Stomach smooth muscle (tissue), 2 donors: ENCODE measurements around the gene ATP8B1.
"Not testable (repeated sequence)": the region's sequence is repeated elsewhere in the genome, so short reads cannot be mapped to it uniquely, and the experiment has no call there.

Source experiments
- H3K27ac ChIP-seq: one replicate; pipeline ENCODE4 v1.7.0; 2013; ENCODE audit warnings: mild to moderate bottlenecking, low read length, inconsistent platforms
- H3K27me3 ChIP-seq, 2 donors: one replicate each; pipeline ENCODE4 v1.7.0; 2013; ENCODE audit warnings: low read length in 2 of 2; ENCODE audit not compliant: insufficient read depth in 2 of 2, control insufficient read depth in 1 of 2
- H3K36me3 ChIP-seq, 2 donors: one replicate each; pipeline ENCODE4 v1.7.0; 2013; ENCODE audit warnings: low read length in 2 of 2; ENCODE audit not compliant: control insufficient read depth in 2 of 2, insufficient read depth in 2 of 2
- H3K4me1 ChIP-seq: one replicate; pipeline ENCODE4 v1.7.0; 2013; ENCODE audit warnings: low read length; ENCODE audit not compliant: control insufficient read depth, insufficient read depth
- H3K4me3 ChIP-seq, 2 donors: one replicate each; pipeline ENCODE4 v1.7.0; 2013; ENCODE audit warnings: low read length in 2 of 2
- H3K9ac ChIP-seq, 2 donors: one replicate each; pipeline ENCODE4 v1.7.0; 2013; ENCODE audit warnings: low read length in 2 of 2, mild to moderate bottlenecking in 1 of 2
- H3K9me3 ChIP-seq, 2 donors: one replicate each; pipeline ENCODE4 v1.7.0; 2013; ENCODE audit warnings: low read length in 2 of 2; ENCODE audit not compliant: control insufficient read depth in 2 of 2
- donor health status: healthy.
- donor health status: Pancreatic carcinoma.

Gene ATP8B1

DNA sequence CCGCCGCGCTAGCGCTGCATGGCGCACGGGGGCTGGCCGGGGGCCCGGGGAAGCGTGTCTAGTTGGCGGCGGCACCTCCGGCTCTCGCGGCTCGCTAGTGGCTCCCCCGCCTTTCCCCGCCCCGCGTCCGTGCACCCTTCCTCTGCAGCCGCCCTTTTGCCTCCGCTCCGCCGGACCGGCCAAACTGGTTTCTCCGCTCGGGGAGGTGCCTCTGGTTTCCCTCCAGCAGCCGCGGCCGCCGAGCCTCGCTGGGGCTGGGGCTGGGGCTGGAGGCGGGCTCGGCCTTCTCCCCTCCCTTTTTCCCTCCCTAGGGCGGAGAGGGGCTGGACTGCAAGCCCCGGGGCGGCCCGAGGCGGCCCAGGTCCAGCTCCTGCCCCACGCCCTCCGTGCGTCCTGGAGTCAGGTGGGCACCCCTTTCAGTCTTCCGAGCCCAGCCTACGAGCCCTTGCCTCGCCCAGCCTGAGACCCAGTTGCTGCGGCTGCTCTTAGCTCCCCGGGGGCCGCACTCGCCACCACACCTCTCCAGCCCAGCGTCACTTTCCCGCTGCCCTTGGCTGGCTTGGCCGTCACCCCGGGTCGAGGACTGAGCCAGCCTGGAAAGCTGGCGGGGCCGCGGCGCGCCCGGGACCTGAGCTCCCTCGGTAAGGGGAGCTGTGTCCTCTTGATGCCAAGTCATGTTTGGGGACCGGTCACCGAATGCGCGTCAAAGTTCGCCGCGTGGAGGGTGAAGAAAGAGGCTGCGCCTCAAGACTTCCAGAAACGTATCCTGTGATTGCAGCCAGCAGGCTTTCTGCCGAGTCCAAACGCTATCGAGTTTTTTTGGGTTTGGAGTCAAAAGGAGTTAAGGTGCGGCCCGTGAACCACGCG lies at the start of gene ATP8B1:
ATP8B1 (minus strand) TSS at position 213 of the 867 bp plus-strand sequence. CDS start 71,508 bp downstream, outside the sequence.
- Histone ChIP-seq H3K9ac (peak within 1 kb of the TSS; percentile 76 to 84), H3K27ac (peak within 1 kb of the TSS; percentile 46), H3K4me3 (peak within 1 kb of the TSS; percentile 88 to 91), H3K4me1 (peaks cover 33% of the 10 kb centered on the region), H3K27me3 (no peaks in the 10 kb centered on the region), H3K36me3 (no peaks in the 10 kb centered on the region), H3K9me3 (no peaks in the 10 kb centered on the region)

DNA sequence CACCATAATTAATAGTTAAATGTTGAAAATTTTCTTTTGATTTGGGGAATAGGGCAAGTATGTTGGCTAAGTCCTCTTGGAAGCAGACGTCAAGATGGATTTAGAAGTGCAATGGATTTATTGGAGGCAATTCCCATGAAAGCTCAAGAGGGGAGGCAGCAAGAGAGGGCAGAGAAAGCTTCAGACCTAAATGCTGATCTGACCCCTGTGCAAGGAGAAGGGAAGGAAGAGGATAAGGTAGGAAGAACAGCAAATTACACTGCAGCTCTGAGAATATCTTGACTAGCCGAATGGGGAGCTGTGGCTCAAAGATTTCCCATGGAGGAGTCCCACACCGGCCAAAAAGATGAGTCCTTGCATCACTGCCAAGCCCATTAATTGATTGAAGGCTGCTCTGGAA lies 46.9 kb upstream of the ATP8B1 start:
- Histone ChIP-seq H3K27ac (no peak overlapping the region), H3K4me3 (no peak overlapping the region), H3K9ac (no peak overlapping the region), H3K9me3 (no peaks in the 10 kb centered on the region), H3K4me1 (no peaks in the 10 kb centered on the region), H3K27me3 (no peaks in the 10 kb centered on the region), H3K36me3 (no peaks in the 10 kb centered on the region)

DNA sequence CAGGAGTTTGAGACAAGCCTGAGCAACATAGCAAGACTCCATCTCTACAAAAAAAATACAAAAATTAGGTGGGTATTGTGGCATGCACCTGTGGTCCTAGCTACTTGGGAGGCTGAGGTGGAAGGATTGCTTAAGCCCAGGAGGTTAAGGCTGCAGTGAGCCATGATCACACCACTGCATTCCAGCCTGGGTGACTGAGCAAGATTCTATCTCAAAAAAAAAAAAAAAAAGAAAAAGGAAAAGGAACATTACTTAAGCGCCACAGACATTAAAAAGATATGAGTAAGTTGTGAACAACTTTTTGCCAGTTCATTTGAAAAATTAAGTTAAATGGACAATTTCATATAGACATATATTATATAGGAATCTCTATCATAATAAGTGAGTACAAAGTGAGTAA lies 45.3 kb upstream of the ATP8B1 start:
- not testable (repeated sequence) for H3K9me3 ChIP-seq, H3K27me3 ChIP-seq, H3K4me1 ChIP-seq, H3K9ac ChIP-seq, H3K36me3 ChIP-seq, H3K27ac ChIP-seq, H3K4me3 ChIP-seq

DNA sequence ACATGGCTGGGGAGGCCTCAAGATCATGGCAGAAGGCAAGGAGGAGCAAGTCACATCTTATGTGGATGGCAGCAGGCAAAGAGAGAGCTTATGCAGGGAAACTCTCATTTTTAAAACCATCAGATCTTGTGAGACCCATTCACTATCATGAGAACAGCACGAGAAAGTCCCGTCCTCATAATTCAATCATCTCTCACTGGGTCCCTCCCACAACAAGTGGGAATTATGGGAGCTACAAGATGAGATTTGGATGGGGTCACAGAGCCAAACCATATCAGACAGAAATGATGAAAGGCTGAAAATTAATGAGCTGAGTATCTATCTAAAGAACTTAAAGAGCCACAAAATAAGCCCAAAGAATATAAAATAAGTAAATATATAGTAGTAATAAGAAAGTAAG lies 44.3 kb upstream of the ATP8B1 start:
- not testable (repeated sequence) for H3K9me3 ChIP-seq, H3K4me1 ChIP-seq, H3K27ac ChIP-seq, H3K27me3 ChIP-seq, H3K36me3 ChIP-seq, H3K9ac ChIP-seq, H3K4me3 ChIP-seq

DNA sequence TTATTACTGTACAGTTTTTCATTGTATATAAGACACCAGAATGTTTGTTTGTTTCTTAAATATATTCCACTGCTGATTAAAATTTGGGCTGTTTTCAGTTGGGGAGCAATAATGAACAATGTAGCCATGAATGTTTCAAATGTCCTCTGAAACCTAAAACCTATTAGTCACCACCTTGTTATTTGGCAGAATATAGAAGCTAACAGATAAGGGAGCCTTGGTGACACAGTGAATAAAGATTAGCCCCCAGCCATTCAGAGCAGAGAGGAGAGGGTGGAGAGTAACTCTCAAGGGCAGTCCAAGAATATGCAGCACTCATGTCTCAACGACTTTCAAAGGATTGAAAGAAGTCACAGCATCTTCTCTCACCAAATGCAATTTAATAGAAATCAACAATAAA lies 43.1 kb upstream of the ATP8B1 start:
- H3K27ac ChIP-seq = no peak overlapping the region
- H3K9me3 ChIP-seq = no peaks in the 10 kb centered on the region
- H3K27me3 ChIP-seq = no peaks in the 10 kb centered on the region
- no peaks in the 10 kb centered on the region for H3K36me3 ChIP-seq
- no peak overlapping the region for H3K4me3 ChIP-seq
- H3K9ac ChIP-seq = no peak overlapping the region
- no peaks in the 10 kb centered on the region for H3K4me1 ChIP-seq

DNA sequence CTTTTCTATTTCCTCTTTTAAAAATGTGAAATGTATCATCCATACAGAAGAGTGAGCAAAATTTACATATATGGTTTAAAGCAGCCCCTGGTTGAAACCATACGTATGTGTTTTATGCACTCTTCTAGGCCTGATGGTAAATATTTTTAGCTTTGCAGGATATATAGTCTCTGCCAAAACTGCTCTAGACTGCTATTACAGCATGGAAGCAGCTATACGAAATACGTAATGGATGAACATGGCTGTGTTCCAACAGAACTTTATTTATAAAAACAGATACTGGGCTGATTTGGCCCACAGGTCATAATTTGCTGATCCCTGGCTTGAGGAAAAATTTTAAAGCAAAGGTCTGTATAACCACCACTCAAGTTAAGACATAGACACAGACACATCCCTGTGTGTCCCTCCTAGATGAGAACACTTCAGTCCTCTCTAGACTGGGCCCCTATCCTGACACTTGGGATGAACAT lies 42.5 kb upstream of the ATP8B1 start:
- H3K27me3 ChIP-seq = no peaks in the 10 kb centered on the region
- H3K36me3 ChIP-seq = no peaks in the 10 kb centered on the region
- no peaks in the 10 kb centered on the region for H3K9me3 ChIP-seq
- H3K4me3 ChIP-seq = no peak overlapping the region
- no peaks in the 10 kb centered on the region for H3K4me1 ChIP-seq
- H3K9ac ChIP-seq = no peak overlapping the region
- H3K27ac ChIP-seq = no peak overlapping the region

DNA sequence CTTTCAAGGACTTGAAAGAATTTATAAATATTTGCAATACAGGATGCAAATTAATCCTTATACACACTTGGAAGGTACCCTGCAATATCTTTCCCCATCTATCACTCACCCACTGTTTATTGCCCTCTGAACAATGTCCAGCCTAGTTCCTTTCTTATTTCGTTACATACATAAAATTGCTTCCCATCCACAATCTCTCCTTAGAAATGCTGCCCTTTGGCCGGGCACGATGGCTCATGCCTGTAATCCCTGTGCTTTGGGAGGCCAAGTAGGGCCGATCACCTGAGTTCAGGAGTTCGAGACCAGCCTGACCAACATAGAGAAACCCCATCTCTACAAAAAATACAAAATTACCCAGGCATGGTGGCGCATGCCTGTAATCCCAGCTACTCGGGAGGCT lies 41.2 kb upstream of the ATP8B1 start:
- no peak overlapping the region for H3K4me3 ChIP-seq
- H3K27ac ChIP-seq = no peak overlapping the region
- H3K9me3 ChIP-seq = no peaks in the 10 kb centered on the region
- H3K4me1 ChIP-seq = no peaks in the 10 kb centered on the region
- H3K27me3 ChIP-seq = no peaks in the 10 kb centered on the region
- no peak overlapping the region for H3K9ac ChIP-seq
- H3K36me3 ChIP-seq = no peaks in the 10 kb centered on the region

DNA sequence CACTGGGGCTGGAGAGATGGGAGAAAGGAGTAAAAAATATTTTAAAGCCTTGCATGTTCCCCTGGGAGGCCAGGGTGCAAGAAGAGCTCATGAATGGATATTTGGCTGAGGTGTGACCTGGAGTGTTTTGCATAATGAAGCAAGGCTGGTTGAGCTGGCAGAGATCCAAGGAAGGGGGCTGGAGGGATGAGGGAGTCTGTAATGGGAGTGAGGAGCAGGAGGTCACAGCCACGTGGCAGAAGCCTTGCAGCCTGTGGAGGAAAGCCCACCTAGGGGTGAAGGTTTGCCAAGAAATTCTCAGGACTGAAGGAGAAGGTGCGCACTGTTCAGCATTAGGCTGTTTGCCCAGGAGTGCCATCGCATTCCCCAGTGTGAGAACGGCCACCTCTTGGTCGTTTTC lies 40.3 kb upstream of the ATP8B1 start:
- Histone ChIP-seq H3K27ac (no peak overlapping the region), H3K4me3 (no peak overlapping the region), H3K9me3 (no peaks in the 10 kb centered on the region), H3K9ac (no peak overlapping the region), H3K36me3 (no peaks in the 10 kb centered on the region), H3K27me3 (no peaks in the 10 kb centered on the region), H3K4me1 (no peaks in the 10 kb centered on the region)

DNA sequence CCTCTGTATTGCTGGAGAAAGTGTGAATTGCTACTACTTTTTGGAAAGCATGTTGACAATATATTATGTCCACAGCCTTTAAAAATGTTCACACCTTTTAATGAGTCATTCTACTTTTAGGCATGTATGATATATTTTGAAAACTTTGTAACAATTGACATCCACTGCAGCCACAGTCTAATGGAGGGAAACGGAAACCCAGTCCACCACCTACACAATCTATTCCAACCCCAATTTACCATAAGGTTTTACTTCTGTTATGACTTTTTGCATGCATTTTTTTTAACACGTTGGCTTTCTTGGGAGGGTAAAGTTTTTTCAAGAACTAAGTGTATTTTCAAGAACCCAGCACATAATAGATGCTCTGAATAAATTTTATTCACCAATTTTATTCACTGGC lies 38.5 kb upstream of the ATP8B1 start:
- no peaks in the 10 kb centered on the region for H3K9me3 ChIP-seq
- no peak overlapping the region for H3K27ac ChIP-seq
- no peaks in the 10 kb centered on the region for H3K27me3 ChIP-seq
- no peaks in the 10 kb centered on the region for H3K36me3 ChIP-seq
- H3K4me3 ChIP-seq = no peak overlapping the region
- H3K9ac ChIP-seq = no peak overlapping the region
- H3K4me1 ChIP-seq = no peaks in the 10 kb centered on the region

DNA sequence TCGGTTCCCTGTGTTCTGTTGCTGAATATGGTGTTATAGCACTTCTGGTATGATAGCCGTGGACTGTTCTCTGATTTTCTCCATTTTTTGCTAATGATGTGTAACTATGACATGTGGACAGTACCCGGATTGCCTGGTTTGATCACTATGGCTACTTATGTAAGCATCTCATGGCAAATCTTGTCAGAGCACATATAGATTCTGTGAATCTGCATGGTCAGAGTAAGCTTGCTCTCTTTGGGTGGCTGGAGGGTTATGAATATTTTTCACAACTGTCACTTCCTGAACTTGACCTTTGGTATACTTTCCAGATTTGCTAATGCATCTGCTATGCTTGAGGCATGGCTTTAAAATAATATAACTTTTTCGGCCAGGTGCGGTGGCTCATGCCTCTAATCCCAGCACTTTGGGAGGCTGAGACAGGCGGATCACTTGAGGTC lies 36.8 kb upstream of the ATP8B1 start:
- Histone ChIP-seq H3K4me1 (no peaks in the 10 kb centered on the region), H3K27ac (no peak overlapping the region), H3K9ac (no peak overlapping the region), H3K36me3 (no peaks in the 10 kb centered on the region), H3K9me3 (no peaks in the 10 kb centered on the region), H3K27me3 (no peaks in the 10 kb centered on the region), H3K4me3 (no peak overlapping the region)

DNA sequence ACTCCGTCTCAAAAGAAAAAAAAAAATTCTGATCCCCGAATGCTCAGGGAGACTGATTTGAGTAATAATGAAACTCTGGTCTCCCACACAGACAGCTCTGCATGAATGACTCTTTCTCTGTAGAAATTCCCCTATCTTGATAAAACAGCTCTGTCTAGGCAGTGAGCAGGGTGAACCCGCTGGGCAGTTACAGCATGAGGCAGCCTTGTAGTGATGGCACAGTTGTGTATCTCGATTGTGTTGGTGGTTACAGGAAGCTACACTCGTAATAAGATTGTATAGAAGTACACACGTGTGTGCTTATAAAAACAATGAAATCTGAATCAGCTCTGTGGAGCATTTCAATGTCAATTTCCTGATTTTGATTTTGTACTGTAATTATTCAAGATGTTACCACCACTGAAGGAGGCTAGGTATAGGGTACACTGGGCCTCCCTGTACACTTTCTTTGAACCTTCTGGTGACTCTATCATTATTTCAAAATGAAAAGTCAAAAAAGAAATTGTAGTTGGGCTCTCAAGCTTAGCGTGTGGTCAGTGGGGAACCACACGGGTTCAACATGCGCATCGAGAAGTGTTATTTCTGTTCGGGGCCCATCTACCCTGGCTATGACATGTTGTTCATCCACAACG lies 34.9 kb upstream of the ATP8B1 start:
- H3K27ac ChIP-seq = no peak overlapping the region
- H3K4me1 ChIP-seq = no peaks in the 10 kb centered on the region
- no peaks in the 10 kb centered on the region for H3K27me3 ChIP-seq
- no peaks in the 10 kb centered on the region for H3K9me3 ChIP-seq
- no peak overlapping the region for H3K4me3 ChIP-seq
- no peak overlapping the region for H3K9ac ChIP-seq
- H3K36me3 ChIP-seq = no peaks in the 10 kb centered on the region
